HG02885 (cell line): ENCODE results near the gene BAZ2B.
A peak's percentile ranks its signal among the peaks of the same experiment; 100 is the strongest.
"Not testable (repeated sequence)": the region's sequence is repeated elsewhere in the genome, so short reads cannot be mapped to it uniquely, and the experiment has no call there.

Experiments used
- ATAC-seq: cut with Tn5 transposase; IDR thresholded peaks from one replicate; pipeline ENCODE4 v1.9.1; 2021; ENCODE audit warnings: mild to moderate bottlenecking; ENCODE audit not compliant: unreplicated experiment, poor library complexity

BAZ2B gene

DNA sequence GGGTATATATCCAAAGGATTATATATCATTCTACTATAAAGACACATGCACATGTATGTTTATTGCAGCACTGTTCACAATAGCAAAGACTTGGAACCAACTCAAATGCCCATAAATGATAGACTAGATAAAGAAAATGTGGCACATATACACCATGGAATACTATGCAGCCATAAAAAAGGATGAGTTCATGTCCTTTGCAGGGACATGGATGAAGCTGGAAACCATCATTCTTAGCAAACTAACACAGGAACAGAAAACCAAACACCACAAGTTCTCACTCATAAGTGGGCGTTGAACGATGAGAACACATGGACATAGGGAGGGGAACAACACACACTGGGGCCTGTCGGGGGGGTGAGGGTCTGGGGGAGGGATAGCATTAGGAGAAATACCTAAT, 254.7 kb downstream of the BAZ2B start:
- not testable (repeated sequence) for ATAC-seq

DNA sequence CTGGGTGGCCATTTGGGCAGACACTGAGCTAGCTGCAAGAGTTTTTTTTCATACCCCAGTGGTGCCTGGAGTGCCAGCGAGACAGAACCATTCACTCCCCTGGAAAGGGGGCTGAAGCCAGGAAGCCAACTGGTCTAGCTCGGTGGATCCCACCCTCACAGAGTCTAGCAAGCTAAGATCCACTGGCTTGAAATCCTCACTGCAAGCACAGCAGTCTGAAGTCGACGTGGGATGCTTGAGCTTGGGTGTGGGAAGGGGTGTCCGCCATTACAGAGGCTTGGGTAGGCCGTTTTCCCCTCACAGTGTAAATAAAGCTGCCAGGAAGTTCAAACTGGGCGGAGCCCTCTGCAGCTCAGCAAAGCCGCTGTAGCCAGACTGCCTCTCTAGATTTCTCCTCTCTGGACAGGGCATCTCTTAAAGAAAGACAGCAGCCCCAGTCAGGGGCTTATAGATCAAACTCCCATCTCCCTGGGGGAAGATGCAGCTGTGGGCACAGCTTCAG, 260.2 kb downstream of the BAZ2B start:
- no peak for ATAC-seq

DNA sequence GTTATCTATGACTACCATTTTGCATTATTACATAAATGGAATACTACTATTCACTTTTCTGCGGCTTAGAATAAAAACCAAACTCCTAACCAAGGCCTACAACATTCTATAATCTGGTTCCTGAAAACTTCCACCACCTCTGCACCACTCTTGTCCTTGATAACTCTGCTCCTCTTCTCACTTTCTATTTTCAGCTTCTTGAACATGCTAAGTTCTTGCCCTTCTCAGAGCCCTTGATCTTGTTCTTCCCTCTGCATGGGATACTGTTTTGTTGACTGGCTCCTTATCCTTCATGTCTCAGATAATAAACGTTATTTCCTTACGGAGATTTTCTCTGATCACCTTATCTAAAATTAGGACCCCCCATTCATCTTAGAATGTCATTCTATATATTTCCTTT, 264.4 kb downstream of the BAZ2B start:
- no peak for ATAC-seq

DNA sequence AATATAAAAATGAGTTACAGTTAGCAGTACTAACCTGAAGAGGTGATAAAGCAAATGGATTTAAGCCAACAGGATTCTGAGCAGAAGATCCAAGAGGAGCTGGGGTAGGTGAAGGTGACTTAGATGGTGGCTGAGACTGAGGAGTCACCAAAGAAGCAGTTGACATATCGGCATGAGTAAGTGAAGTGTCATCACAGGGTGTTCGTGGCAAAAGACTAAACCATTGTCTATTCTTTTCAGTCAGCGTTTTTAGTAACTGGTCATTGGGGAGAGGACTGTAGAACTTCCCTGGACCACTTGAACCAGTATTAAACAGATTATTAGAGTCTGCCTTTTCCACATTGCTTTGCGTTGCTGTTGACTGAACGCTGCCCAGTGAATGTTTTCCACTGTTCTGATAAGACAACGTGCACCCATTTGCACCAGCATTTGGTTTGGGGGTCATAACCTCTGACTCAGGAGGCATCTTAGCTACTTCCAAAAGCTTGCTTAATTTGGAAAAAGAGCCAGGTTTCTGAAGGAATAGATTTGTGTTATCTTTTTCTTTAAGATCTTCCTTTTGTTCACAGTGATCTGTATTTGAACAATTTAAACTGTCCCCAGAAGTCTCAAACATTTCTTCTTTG, 266.6 kb downstream of the BAZ2B start:
- ATAC-seq = no peak

DNA sequence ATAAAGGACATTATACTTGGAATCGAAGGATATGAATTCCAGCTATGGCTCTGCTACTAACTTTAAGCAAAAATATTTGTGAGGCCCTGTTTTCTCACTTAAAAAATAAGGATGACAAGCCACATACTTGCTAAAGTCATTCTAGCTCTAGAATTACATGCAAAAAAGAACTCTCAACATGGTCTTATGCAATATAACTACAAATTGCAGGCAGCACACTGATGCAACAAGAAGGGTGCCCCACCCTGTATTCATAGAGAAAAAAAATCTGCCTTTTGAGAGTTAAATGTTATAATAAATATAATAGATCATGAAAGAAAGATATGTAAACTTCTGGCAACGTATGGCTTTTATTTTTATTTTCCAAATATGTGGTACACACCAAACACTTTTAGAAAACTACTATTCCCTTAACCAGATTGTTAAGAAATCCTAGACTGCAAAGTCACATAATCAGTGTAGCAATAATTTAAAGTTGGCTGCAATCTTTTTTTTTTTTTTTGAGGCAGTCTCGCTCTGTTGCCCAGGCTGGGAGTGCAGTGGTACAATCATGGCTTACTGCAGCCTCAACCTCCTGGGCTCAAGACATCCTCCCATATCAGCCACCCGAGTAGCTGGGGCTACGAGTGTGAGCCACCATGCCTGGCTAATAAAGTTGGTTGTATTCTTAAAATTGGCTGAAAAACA, 289.6 kb downstream of the BAZ2B start:
- ATAC-seq = no peak

DNA sequence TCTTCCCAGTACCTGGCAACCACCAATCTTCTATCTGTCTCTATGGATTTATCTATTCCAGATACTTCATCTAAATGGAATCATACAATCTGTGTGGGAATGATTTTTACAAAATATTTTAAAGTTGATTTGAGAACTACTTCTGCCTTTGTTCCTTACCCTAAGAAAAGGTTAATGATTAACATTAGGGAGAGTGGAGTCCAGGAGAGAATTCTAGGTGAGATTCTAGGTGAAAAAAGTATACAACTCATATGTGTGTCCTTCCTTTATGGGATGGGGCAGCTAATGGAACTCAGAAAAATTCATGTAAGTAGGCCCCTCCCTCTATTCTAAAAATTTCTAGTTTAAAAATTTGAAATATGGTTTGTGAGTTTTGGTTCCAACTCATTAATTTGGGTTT, 293.9 kb downstream of the BAZ2B start:
- ATAC-seq = no peak

DNA sequence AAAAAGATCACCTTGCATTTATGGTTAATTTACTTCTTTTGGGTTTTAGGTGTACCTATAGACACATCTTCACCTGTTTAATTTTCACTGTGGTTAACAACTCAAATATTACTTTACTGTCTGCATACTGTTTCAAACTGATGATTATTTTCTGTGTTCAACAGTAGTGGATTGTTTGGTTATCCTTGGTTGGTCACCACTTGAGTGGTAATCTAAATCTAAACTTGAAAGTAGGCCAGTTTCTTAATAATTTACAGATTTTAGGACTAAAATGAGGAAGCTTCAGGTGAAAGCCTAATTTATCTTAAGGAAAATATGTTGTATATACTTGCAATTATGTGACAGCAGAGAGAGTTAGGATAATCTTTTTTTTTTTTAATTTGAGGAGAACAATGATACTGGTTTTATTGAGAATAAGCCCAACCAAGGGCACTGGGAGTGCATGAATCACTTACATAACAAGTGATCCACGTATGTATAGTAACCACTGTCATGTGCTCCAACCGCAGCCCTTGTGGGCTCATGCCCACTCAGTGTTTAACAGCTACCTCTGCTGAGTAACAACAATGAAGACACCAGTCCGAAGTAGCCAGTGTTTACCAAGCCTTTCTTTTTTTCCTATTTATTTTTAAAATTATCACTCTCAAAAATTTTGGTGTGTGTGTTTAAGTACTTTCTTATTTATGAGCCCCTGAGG, 298.8 kb downstream of the BAZ2B start:
- ATAC-seq = no peak

DNA sequence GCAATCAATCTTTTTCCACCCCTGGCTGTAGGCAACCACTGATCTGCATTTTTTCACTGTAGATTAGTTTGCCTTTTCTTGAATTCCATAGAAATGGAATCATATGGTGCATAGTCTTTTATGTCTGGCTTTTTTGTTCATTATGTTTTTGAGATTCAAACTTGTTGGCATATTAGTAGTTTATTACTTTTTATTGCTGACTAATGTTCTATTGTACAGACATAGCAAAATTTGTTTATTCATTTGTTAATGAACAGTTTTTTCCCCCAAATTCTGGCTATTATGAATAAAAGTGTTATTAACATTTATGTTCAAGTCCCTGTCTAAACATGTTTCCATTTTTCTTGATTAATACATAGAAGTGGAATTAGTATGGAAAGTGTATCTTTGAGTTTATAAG, 308.4 kb downstream of the BAZ2B start:
- ATAC-seq = no peak

DNA sequence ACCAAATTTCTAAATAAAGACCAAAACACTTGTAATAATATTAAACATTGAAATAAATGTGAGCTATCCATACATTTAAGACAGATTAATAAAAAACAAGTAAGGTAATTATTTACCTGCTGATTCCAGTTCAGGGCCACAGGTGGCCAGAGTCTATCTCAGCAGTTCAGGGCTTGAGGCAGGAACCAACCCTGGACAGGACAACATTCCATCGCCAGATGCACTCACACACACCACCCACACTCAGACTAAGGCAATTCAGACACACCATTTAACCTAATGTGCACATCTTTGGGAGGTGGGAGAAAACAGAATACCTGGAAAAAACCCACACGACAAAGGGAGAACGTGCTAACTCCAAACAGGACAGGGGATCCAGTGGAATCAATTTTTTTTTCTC, 315.8 kb downstream of the BAZ2B start:
- no peak for ATAC-seq

DNA sequence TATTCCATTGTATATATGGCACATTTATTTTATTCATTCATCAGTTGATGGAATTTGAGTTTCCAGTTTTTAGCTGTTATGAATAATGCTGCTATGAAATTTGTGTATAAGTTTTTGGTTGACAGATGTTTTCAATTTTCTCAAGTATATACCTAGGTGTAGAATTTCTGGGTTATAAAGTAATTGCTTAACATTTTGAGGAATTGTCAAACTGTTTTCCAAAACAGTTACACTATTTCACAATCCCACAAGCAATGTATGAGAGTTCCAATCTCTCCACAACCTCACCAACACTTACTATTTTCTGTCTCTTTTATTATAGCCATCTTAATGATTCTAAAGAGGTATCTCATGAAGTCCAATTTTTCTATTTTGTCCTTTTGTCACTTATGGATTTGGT, 317.4 kb downstream of the BAZ2B start:
- no peak for ATAC-seq

DNA sequence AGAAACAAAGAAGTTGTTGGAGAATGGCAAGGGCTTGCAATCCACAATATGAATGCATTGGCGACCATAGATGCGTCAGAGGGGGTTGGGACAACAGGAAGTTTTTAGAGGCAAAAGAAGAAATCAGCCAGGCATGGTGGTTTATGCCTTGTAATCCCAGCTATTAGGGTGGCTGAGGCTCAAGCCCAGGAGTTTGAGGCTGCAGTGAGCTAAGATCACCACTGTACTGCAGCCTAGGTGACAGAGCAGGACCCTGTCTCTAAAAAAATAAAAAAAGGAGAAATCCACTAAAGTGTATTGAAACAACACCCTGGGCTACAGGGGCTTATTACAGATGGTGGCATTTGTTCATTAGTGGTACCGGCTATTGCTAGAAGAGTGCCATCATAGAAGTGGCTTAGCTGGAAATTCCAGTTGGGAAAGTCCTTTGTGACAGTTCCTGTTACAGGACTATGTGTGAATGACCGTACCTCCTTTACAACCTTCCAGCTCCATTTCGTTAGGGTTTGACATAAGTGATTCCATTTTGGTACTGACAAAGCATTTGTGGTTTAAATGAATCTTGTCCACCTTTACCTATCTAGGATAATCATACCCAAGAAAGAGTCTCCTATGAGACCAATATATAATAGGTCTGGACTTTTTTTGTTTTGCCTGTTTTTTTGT, 319.2 kb downstream of the BAZ2B start:
- ATAC-seq = no peak

DNA sequence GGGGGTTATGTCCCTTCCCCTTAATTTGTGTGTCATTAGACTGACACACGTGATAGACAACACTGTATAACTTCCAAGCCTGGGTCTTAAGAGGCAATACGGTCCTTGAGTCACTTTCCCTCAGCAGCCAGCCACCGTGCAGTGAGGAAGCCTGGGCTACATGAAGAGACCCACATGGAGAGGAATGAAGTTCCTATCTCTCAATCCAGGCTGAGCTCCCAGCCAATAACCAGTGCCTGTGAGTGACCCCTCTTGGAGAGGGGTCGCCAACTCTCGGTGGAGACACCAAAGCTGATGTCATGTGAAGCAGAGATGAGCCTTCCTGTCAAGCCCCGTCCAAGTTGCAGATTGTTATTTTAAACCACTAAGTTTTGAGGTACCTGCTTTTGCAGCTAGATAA, 324.2 kb downstream of the BAZ2B start:
- no peak for ATAC-seq

DNA sequence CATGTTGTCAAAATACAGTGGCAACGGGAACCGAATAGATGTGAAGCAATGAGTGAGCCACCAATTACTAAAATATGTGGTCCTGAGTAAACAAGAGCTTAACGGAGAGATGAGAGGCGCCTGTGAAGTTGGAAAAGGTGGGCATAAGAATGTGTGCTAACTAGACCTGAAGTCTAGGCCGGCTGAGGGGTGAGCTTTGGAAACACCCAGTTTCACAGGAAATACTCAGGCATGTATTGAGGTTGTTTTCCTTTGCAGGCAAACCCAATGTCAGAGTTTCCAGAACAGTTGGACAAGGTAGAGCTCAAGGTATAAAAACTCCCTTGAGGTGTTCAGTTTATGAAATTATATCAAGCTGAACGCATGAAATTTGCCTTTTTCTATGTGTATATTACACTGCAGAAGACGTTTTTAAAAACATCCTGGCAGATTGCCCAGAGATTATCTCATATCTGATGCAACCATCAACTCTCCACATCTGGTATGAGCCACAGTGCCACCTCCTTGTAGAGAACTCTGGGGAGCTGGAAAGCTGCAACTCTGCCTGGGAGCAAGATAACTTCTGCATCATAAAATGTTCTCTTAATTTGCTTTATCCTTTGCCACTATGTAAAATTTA, 325.9 kb downstream of the BAZ2B start:
- ATAC-seq = no peak

DNA sequence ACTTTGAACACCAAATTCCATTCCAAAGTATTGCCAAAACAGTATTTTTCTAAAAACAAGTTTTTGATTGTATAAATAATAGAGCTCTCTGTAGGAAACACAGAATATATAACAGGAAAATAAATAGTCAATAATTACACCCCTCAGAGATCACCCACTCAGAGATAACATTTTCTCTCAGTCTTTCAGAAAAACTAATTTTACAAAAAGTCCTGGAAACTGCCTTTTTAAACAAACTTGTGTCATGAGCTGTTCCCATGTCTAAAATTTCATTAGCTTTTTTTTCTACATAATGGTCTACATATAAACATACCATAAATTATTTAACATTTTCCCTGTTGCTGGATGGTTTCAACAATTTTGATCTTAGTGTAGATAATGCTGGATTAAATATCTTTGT, 328.6 kb downstream of the BAZ2B start:
- no peak for ATAC-seq

DNA sequence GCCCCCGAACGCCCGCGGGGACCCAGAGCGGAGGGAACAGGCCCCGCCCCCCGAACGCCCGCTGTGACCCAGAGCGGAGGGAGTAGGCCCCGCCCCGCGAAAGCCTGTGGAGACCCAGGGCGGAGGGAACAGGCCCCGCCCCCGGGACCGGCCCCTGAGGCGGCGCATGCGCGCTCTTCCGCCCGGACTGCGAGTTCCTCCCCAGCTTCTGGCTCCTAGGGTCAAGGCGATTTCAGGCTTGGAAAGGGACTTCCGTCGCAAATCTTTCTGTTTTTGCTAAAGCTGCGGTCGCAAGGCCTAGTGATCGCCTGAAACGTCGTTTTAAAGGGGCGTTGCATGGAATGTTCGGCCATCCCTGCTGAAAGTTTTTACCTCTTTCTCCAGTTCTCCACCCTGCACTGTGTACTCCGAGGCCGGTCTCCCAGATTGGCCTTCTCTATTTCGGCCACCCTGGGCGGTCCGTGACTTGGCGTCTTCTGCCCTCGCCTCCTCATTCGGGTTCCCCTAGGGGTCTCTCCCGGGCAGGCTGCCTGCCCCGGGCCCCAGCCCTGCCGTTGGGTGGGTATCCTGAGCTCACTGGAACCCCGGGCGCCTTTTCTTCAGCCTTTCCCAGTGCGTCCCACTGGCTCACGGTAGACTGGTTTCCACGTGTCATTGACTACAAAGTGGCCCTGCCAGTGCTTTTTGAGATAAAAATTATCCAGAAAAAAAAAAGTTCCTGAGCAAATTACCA, 329.5 kb downstream of the BAZ2B start:
- ATAC-seq = peak; percentile 90

DNA sequence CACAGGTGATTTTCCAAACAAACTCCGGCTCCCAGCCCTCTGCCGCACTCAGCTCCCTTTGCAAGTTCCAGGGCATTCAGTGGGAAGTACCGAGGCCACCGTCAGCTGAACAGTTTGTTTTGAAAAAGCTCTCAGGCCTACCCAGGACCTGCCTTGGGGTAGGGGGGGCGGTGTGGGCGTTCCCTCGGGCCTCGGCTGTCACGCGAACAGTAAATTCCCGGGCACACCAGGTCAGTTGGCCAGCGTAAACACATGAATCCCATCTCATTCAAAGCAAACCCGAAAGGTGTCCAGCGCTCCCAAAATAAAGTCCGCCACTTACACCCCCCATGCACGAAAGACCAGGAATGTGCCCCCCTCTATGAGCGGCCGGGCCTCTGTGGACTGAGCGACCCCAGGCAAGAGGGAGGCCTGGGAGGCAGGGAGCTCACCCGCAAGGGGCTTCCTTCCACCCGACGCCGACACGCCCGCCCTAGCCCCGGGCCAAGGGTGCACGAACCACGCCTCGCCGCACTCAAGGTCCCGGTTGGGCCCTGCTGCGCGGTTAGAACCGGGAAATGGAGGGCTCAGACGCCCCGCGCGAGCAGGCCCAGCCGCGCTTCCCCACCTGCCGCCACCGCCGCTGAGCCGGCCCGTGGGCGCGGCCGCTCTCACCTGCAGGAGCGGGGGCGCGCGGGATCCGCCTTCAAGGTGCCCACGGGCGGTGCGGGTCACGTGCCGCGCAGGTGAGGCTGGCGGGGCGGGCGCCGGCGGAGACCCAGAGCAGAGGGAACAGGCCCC, 330.2 kb downstream of the BAZ2B start, which contains the start of gene WDSUB1:
Gene WDSUB1 (minus strand): TSS at position 775 of the 780 bp plus-strand sequence. CDS start 3,634 bp downstream, outside the sequence.
- ATAC-seq = peak; percentile 38

DNA sequence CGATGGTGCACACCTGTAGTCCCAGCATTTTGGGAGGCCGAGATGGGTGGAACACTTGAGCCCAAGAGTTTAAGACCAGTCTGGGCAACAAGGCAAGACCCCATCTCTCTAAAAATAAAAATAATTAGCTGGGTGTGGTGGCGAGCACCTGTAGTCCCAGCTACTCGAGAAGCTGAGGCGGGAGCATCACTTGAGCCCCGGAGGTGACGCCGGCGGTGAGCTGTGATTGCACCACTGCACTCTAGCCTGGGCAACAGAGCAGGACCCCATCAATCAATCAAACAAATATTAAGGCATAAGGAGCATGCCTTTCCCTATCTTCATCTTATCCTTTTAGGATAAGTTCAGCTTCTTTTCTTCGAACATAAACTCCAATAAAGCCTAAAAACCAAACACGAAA, 330.9 kb downstream of the BAZ2B start:
- no peak for ATAC-seq

DNA sequence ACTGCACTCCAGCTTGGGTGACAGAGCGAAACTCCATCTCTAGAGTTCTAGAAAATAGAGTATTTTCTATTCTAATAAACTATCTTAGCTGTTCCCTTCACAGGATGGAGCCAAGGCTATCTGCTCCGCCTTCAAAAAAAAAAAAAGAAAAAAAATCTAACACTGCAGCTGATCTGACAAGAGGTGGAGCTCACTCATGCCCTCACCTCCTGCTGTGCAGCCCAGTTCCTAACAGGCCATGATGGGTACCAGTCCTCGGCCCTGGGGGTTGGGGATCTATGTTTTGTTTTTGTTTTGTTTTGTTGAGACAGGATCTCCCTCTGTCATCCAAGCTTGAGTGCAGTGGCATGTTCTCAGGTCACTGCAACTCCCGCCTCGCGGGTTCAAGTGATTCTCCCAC, 332.8 kb downstream of the BAZ2B start:
- ATAC-seq = no peak

DNA sequence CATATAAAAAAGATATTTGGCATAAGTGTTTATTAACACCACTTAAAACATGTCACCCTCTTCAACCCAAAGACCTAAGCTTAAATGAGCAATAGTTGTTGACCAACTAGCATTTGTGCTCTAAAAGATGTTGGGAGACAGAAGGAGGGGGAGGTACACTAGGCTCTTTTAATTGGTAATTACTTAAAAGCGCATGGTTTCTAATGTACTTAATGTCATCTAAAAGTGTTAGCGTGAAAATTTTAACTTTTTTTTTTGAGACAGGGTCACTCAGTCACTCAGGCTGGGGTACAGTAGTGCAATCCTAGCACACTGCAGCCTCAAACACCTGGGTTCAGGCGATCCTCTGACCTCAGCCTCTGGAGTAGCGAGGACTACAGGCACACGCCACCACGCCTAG, 335.3 kb downstream of the BAZ2B start:
- no peak for ATAC-seq
